Measurements from ENCODE around the gene MYOM1. TPM values are rescaled to one million over a fixed set of nuclear protein-coding genes. Genes with fewer than 3 reads are reported as not detected.

The MYOM1 gene
- total RNA-seq, 1 experiment from 2014 or later: 0.41 TPM

DNA sequence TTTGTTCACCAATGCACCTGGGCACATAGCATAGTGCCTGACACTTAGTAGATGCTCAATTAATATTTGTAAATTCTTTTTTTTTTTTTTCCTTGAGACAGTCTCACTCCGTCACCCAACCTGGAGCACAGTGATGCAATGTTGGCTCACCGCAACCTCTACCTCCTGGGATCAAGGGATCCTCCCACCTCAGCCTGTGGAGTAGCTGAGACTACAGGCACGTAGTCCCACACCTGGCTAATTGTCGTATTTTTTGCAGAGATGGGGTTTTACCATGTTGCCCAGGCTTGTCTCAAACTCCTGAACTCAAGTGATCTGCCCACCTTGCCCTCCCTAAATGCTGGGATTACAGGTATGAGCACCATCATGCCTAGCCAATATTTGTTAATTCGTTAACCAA, 183.7 kb downstream of the MYOM1 start:
- Histone ChIP-seq H3K36me3 (ENCODE audit: control insufficient read depth, insufficient read depth, low read length) (no peaks in the 10 kb centered on the region), H3K9me3 (no peaks in the 10 kb centered on the region; the same call in 1 of the 2 replicates), H3K27me3 (replicated peaks; ENCODE audit: control insufficient read depth, insufficient read depth, low read length) (no peaks in the 10 kb centered on the region), H3K4me3 (ENCODE audit: low read depth, low read length) (no peak overlapping the region), H3K4me1 (peaks cover 10% of the 10 kb centered on the region; the same call in 1 of the 2 replicates)
- Mint-ChIP-seq H3K27me3 (ENCODE audit: insufficient read depth, unreplicated experiment) (no peaks in the 10 kb centered on the region), H3K4me1 (ENCODE audit: low read depth, unreplicated experiment) (peaks cover 15% of the 10 kb centered on the region), H3K27ac (ENCODE audit: unreplicated experiment) (no peak overlapping the region), H3K9me3 (ENCODE audit: unreplicated experiment) (no peaks in the 10 kb centered on the region), H3K4me3 (ENCODE audit: unreplicated experiment) (no peak overlapping the region), H3K36me3 (ENCODE audit: insufficient read depth, unreplicated experiment) (peaks cover 4% of the 10 kb centered on the region)
- intact Hi-C loops (cut with micrococcal nuclease; ENCODE audit: unreplicated experiment): loop anchor here (2.0 kb wide), 1 partner anchor 27 kb away; no protein-coding TSS in a partner anchor
- TF ChIP-seq, protein P1, sequence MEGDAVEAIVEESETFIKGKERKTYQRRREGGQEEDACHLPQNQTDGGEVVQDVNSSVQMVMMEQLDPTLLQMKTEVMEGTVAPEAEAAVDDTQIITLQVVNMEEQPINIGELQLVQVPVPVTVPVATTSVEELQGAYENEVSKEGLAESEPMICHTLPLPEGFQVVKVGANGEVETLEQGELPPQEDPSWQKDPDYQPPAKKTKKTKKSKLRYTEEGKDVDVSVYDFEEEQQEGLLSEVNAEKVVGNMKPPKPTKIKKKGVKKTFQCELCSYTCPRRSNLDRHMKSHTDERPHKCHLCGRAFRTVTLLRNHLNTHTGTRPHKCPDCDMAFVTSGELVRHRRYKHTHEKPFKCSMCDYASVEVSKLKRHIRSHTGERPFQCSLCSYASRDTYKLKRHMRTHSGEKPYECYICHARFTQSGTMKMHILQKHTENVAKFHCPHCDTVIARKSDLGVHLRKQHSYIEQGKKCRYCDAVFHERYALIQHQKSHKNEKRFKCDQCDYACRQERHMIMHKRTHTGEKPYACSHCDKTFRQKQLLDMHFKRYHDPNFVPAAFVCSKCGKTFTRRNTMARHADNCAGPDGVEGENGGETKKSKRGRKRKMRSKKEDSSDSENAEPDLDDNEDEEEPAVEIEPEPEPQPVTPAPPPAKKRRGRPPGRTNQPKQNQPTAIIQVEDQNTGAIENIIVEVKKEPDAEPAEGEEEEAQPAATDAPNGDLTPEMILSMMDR (IDR thresholded peaks at IDR 0.05; ENCODE audit: insufficient read depth in 1 of 2, low read depth in 1 of 2, low read length in 1 of 2, severe bottlenecking in 1 of 2, unreplicated experiment in 1 of 2): no peak
- DNase-seq: no peak
- ChIA-PET POLR2A (no interaction called here), CTCF (no interaction called here)
- no TSS peak for BruUV-seq (replicated peaks)

DNA sequence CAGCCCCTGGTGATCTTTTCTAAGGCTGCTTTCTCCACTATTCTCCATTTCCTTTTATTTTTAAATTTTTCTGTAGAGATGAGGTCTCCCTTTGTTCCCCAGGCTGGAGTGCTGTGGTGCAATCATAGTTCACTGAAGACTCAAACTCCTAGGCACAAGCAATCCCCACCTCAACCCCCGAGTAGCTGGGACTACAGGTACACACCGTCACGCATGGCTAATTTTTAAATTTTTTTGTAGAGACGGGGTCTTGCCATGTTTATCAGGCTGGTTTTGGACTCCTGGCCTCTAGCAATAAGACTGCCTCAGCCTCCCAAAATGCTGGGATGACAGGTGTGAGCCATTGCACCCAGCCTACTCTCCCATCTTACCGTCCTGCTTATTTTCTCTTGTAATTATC, 184.1 kb downstream of the MYOM1 start:
- peaks cover 5% of the 10 kb centered on the region for H3K36me3 Mint-ChIP-seq (ENCODE audit: insufficient read depth, unreplicated experiment)
- intact Hi-C loops (cut with micrococcal nuclease; ENCODE audit: unreplicated experiment): loop anchor here (2.0 kb wide), 1 partner anchor 27 kb away; no protein-coding TSS in a partner anchor
- H3K4me3 Mint-ChIP-seq (ENCODE audit: unreplicated experiment): no peak overlapping the region
- BruUV-seq (replicated peaks): no TSS peak
- no peak overlapping the region for H3K27ac Mint-ChIP-seq (ENCODE audit: unreplicated experiment)
- H3K9me3 ChIP-seq: no peaks in the 10 kb centered on the region; the same call in 1 of the 2 replicates
- H3K4me1 ChIP-seq: peaks cover 10% of the 10 kb centered on the region; the same call in 1 of the 2 replicates
- peaks cover 15% of the 10 kb centered on the region for H3K4me1 Mint-ChIP-seq (ENCODE audit: low read depth, unreplicated experiment)
- no peak for DNase-seq
- POLR2A ChIA-PET: no interaction called here
- H3K36me3 ChIP-seq (ENCODE audit: control insufficient read depth, insufficient read depth, low read length): no peaks in the 10 kb centered on the region
- H3K27me3 Mint-ChIP-seq (ENCODE audit: insufficient read depth, unreplicated experiment): no peaks in the 10 kb centered on the region
- TF ChIP-seq, protein P1 (IDR thresholded peaks at IDR 0.05; ENCODE audit: insufficient read depth in 1 of 2, low read depth in 1 of 2, low read length in 1 of 2, severe bottlenecking in 1 of 2, unreplicated experiment in 1 of 2): no peak
- CTCF ChIA-PET: no interaction called here
- no peak overlapping the region for H3K4me3 ChIP-seq (ENCODE audit: low read depth, low read length)
- no peaks in the 10 kb centered on the region for H3K9me3 Mint-ChIP-seq (ENCODE audit: unreplicated experiment)
- no peaks in the 10 kb centered on the region for H3K27me3 ChIP-seq (replicated peaks; ENCODE audit: control insufficient read depth, insufficient read depth, low read length)

GRCh38 chr18:3032721-3033120, 187.0 kb downstream of the MYOM1 start:
- BruUV-seq (replicated peaks): no TSS peak
- ChIA-PET POLR2A (no interaction called here), CTCF (interaction anchor here (0.7 kb wide), 1 partner anchor 157 kb away, joined by 4 read pairs; no protein-coding TSS in a partner anchor)

More at GRCh38 chr18:3032721-3033120, 187.0 kb downstream of the MYOM1 start:
- TF ChIP-seq, protein P1 (IDR thresholded peaks at IDR 0.05; ENCODE audit: insufficient read depth in 1 of 2, low read depth in 1 of 2, low read length in 1 of 2, severe bottlenecking in 1 of 2, unreplicated experiment in 1 of 2): no peak
- Mint-ChIP-seq H3K9me3 (ENCODE audit: unreplicated experiment) (no peaks in the 10 kb centered on the region), H3K27ac (ENCODE audit: unreplicated experiment) (no peak overlapping the region), H3K4me3 (ENCODE audit: unreplicated experiment) (no peak overlapping the region), H3K36me3 (ENCODE audit: insufficient read depth, unreplicated experiment) (peaks cover 5% of the 10 kb centered on the region), H3K27me3 (ENCODE audit: insufficient read depth, unreplicated experiment) (no peaks in the 10 kb centered on the region), H3K4me1 (ENCODE audit: low read depth, unreplicated experiment) (peaks cover 30% of the 10 kb centered on the region)
- no peaks in the 10 kb centered on the region for H3K36me3 ChIP-seq (ENCODE audit: control insufficient read depth, insufficient read depth, low read length)
- H3K4me3 ChIP-seq (ENCODE audit: low read depth, low read length): no peak overlapping the region
- no peaks in the 10 kb centered on the region for H3K9me3 ChIP-seq
- no peak for DNase-seq
- intact Hi-C loops (cut with micrococcal nuclease; ENCODE audit: unreplicated experiment): no loop called here
- peaks cover 9% of the 10 kb centered on the region for H3K4me1 ChIP-seq
- no peaks in the 10 kb centered on the region for H3K27me3 ChIP-seq (replicated peaks; ENCODE audit: control insufficient read depth, insufficient read depth, low read length)

All from Caco-2 (cell line).